ENCODE results near the gene SH3BP1.

- TF ChIP-seq CTCF (conservative IDR thresholded peaks at IDR 0.05) (peak; percentile 99), EZH2 (IDR thresholded peaks at IDR 0.05; ENCODE audit: low read depth) (no peak)
Observed at GRCh38 chr22:37643225-37643847, 3.9 kb downstream of the SH3BP1 start.

Data from PC-9 (cell line).